ENCODE measurements around the gene CNOT4. TPM values are rescaled to one million over a fixed set of nuclear protein-coding genes. Genes with fewer than 3 reads are reported as not detected.
A peak's percentile ranks its signal among the peaks of the same experiment; 100 is the strongest.

The CNOT4 gene
- total RNA-seq (10 to 100 TPM; 24.0 to 29.8 TPM), total RNA-seq (9.8 to 77.8 (median 34.7) reads per million in 172 experiments)
- polyA plus RNA-seq (2013, experiment 1 of 2): 15.8 TPM
- polyA plus RNA-seq (2013, experiment 2 of 2): 20.5 TPM

GRCh38 chr7:135509839-135510591, at the start of gene CNOT4:
Gene CNOT4, minus strand, starts transcription at chr7:135510102. Its CDS starts 71,771 bp downstream, at chr7:135438331.
- no peak within 1 kb of the TSS for H3K27ac Mint-ChIP-seq
- no peaks in the 10 kb centered on the region for H3K27me3 ChIP-seq (ENCODE audit: control insufficient read depth in 1 of 2, insufficient read depth in 2 of 2, low read length in 2 of 2)
- peaks cover 16% of the 10 kb centered on the region for H3K4me1 ChIP-seq (ENCODE audit: insufficient read depth, low read length)
- no peaks in the 10 kb centered on the region for H3K27me3 Mint-ChIP-seq
- H3K4me3 Mint-ChIP-seq: no peak within 1 kb of the TSS
- peaks cover 14% of the 10 kb centered on the region for H3K4me1 Mint-ChIP-seq (ENCODE audit: low read depth)
- H3K36me3 ChIP-seq (ENCODE audit: insufficient read depth, low read length): no peaks in the 10 kb centered on the region
- H3K9me3 ChIP-seq (ENCODE audit: control insufficient read depth in 1 of 2, insufficient read depth in 1 of 2, low read length in 2 of 2): no peaks in the 10 kb centered on the region
- intact Hi-C loops (cut with DNase I, micrococcal nuclease): loop anchor here (1.0 to 5.0 kb wide), 11 partner anchors 47 to 868 kb away; partner anchors contain the start of genes MTPN (in 2 of the 2), STMP1 (in 2 of the 2), NUP205 (in 1 of the 2) and WDR91 (in 1 of the 2)
- ChIA-PET POLR2A (interaction anchor here (1.0 to 1.4 kb wide), 5 partner anchors 10 to 362 kb away, joined by 3 to 5 read pairs (median 3); partner anchors contain the start of genes NUP205 and TMEM140), CTCF (no interaction called here)
- DNase-seq: peak; percentile 94 to 98 (median 97)
- H3K36me3 Mint-ChIP-seq (ENCODE audit: low read depth): no peaks in the 10 kb centered on the region
- no peaks in the 10 kb centered on the region for H3K9me3 Mint-ChIP-seq
- H3K4me3 ChIP-seq (ENCODE audit: low read length): peak within 1 kb of the TSS; percentile 91
- peak; percentile 94 for ATAC-seq (ENCODE audit: poor library complexity)
- no peak for TF ChIP-seq CTCF (IDR thresholded peaks at IDR 0.05)
- H3K27ac ChIP-seq (ENCODE audit: low read depth in 1 of 2, low read length in 2 of 2): peak within 1 kb of the TSS; percentile 90 to 96

- H3K4me1 Mint-ChIP-seq (ENCODE audit: low read depth): peaks cover 20% of the 10 kb centered on the region
- POLR2A ChIA-PET: interaction anchor here (1.0 to 1.5 kb wide), 4 partner anchors 11 to 348 kb away, joined by 4 to 9 read pairs (median 6); partner anchors contain the start of genes CNOT4 and WDR91
Measured at GRCh38 chr7:135558881-135559280, 49.0 kb upstream of the CNOT4 start.

More at GRCh38 chr7:135558881-135559280, 49.0 kb upstream of the CNOT4 start:
- Histone ChIP-seq H3K27me3 (ENCODE audit: control insufficient read depth in 1 of 2, insufficient read depth in 2 of 2, low read length in 2 of 2) (no peaks in the 10 kb centered on the region), H3K36me3 (ENCODE audit: insufficient read depth, low read length) (peaks cover 3% of the 10 kb centered on the region), H3K9me3 (ENCODE audit: control insufficient read depth in 1 of 2, insufficient read depth in 1 of 2, low read length in 2 of 2) (no peaks in the 10 kb centered on the region), H3K4me1 (ENCODE audit: insufficient read depth, low read length) (peaks cover 16% of the 10 kb centered on the region), H3K27ac (ENCODE audit: low read depth in 1 of 2, low read length in 2 of 2) (peak overlapping the region; percentile 93 to 99), H3K4me3 (ENCODE audit: low read length) (peak overlapping the region; percentile 99)
- Mint-ChIP-seq H3K4me3 (no peak overlapping the region), H3K27me3 (no peaks in the 10 kb centered on the region), H3K9me3 (no peaks in the 10 kb centered on the region), H3K36me3 (ENCODE audit: low read depth) (peaks cover 13% of the 10 kb centered on the region), H3K27ac (no peak overlapping the region)
- CTCF ChIA-PET: interaction anchor here (0.6 kb wide), 1 partner anchor 78 kb away, joined by 3 read pairs; no protein-coding TSS in a partner anchor
- TF ChIP-seq CTCF (IDR thresholded peaks at IDR 0.05): no peak
- ATAC-seq (ENCODE audit: poor library complexity) (no peak), DNase-seq (no peak)
- intact Hi-C loops (cut with DNase I, micrococcal nuclease): loop anchor here (1.0 to 10.0 kb wide), 7 partner anchors 49 to 1242 kb away; partner anchors contain the start of genes AKR1B1 (in 1 of the 2), CNOT4 (in 1 of the 2), SLC35B4 (in 1 of the 2) and WDR91 (in 1 of the 2)

All from CD4-positive, alpha-beta T cell (primary cell).